ENCODE results near the gene DUSP12.
"Not testable (repeated sequence)": the region's sequence is repeated elsewhere in the genome, so short reads cannot be mapped to it uniquely, and the experiment has no call there.

Gene DUSP12

DNA sequence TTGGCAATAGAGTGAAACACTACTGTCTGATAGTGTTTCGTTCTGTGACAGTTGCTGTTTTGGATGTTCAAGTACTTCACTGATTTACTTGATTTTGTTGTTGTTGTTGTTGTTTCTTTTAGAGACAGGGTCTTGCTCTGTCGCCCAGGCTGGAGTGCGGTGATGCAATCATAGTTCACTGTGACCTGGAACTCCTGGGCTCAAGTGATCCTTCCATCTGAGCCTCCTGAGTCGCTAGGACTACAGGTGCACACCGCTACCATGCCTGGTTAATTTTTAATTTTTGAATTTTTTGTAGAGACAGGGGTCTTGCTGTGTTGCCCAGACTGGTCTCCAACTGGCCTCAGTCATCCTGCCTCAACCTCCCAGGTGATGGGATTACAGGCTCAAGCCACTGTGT, 18.9 kb downstream of the DUSP12 start:
- POLR2A ChIA-PET = no interaction called here
- DNase-seq (ENCODE audit: extremely low spot score) = no peak
- CTCF ChIA-PET = interaction anchor here (1.6 kb wide), 1 partner anchor 10 kb away, joined by 3 read pairs; no protein-coding TSS in a partner anchor
- TF ChIP-seq, protein P1, sequence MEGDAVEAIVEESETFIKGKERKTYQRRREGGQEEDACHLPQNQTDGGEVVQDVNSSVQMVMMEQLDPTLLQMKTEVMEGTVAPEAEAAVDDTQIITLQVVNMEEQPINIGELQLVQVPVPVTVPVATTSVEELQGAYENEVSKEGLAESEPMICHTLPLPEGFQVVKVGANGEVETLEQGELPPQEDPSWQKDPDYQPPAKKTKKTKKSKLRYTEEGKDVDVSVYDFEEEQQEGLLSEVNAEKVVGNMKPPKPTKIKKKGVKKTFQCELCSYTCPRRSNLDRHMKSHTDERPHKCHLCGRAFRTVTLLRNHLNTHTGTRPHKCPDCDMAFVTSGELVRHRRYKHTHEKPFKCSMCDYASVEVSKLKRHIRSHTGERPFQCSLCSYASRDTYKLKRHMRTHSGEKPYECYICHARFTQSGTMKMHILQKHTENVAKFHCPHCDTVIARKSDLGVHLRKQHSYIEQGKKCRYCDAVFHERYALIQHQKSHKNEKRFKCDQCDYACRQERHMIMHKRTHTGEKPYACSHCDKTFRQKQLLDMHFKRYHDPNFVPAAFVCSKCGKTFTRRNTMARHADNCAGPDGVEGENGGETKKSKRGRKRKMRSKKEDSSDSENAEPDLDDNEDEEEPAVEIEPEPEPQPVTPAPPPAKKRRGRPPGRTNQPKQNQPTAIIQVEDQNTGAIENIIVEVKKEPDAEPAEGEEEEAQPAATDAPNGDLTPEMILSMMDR (IDR thresholded peaks at IDR 0.05; ENCODE audit: control extremely low read depth, extremely low read depth, low read depth, missing control alignments) = no peak

DNA sequence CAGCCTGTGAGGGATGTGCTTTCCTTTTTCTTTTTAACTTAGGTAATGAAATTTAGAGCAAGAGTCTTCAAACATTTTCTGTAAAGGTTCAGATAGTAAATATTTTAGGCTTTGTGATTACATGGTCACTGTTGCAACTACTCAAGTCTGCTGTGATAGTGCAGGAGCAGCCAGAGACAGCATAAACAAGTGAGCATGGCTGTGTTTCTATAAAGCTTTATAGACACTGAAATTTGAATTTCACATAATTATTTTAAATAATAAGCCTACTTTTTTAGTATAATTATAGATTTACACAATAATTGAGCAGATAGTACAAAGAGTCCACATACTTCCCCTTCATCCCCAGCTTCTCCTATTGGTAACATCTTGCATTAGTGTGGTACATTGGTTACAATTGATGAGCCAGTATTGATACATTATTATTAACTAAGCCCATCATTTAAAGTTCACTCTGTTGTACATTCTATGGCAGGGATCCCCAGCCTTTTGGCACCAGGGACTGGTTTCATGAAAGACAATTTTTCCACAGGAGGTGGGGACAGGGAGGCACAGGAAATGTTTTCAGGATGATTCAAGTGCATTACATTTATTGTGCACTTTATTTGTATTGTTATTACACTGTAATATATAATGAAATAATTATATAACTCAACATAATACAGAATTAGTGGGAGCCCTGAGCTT, 19.5 kb downstream of the DUSP12 start:
- no peak for DNase-seq (ENCODE audit: extremely low spot score)
- TF ChIP-seq, protein P1 (IDR thresholded peaks at IDR 0.05; ENCODE audit: control extremely low read depth, extremely low read depth, low read depth, missing control alignments) = no peak
- ChIA-PET CTCF (interaction anchor here (1.2 to 1.6 kb wide), 5 partner anchors 9 to 282 kb away, joined by 3 to 4 read pairs (median 3); no protein-coding TSS in a partner anchor), POLR2A (no interaction called here)

DNA sequence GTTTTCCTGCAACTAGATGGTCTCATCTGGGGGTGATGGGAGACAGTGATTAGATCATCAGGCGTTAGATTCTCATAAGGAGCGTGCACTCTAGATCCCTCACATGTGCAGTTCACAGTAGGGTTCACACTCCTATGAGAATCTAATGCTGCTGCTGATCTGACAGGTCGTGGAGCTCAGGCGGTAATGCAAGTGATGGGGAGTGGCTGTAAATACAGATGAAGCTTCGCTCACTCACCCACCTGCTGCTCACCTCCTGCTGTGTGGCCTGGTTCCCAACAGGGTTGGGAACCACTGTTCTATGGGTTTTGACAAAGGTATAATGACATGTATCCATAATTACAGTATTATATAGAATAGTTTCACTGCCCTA, 20.1 kb downstream of the DUSP12 start:
- POLR2A ChIA-PET; DNase-seq (ENCODE audit: extremely low spot score): not testable (repeated sequence)
- CTCF ChIA-PET = interaction anchor here (1.2 to 1.6 kb wide), 5 partner anchors 9 to 282 kb away, joined by 3 to 4 read pairs (median 3); no protein-coding TSS in a partner anchor

DNA sequence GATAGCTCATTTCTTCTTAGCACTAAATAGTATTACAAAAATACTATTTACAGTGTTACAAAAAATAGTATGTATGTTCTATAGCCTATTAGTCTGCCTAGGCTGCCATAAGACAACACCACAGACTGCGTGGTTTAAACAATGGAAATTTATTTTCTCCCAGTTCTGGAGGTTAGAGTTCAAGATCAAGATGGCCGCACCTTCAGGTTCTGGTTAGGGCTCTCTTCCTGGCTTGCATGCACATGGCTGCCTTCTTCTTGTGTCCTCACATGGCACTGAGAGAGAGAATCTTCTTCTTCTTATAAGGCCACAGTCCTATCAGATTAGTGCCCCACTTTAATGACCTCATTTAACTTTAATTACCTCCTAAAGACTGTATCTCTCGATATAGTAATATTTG, 20.7 kb downstream of the DUSP12 start:
- POLR2A ChIA-PET = no interaction called here
- TF ChIP-seq, protein P1 (IDR thresholded peaks at IDR 0.05; ENCODE audit: control extremely low read depth, extremely low read depth, low read depth, missing control alignments) = no peak
- no peak for DNase-seq (ENCODE audit: extremely low spot score)
- CTCF ChIA-PET = interaction anchor here (1.2 to 1.6 kb wide), 5 partner anchors 8 to 283 kb away, joined by 3 to 4 read pairs (median 3); no protein-coding TSS in a partner anchor

DNA sequence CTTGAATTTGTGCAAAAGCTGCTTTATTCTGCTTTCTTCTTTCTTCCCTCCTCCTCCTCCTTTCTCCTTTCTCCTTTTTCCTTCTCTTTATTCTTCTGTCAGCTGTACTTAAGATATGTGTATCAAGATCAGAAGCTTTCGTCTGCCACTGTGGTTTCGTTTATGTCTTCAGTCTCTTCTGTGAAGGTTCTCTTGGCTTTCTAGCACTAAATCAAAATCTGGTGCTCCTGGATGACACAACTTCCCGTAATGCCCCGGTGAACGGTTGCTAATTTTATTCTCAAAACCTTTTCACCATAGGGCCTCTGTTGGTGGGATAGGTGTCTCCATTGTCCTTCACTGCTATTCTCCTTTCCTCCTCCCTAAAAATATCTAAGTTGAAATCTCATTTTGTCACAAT, 21.6 kb downstream of the DUSP12 start:
- CTCF ChIA-PET = interaction anchor here (1.0 to 2.5 kb wide), 7 partner anchors 8 to 284 kb away, joined by 3 to 17 read pairs (median 7); partner anchors contain the start of gene DUSP12
- DNase-seq (ENCODE audit: extremely low spot score) = no peak
- TF ChIP-seq, protein P1 (IDR thresholded peaks at IDR 0.05; ENCODE audit: control extremely low read depth, extremely low read depth, low read depth, missing control alignments) = no peak
- POLR2A ChIA-PET = interaction anchor here (1.2 kb wide), 1 partner anchor 9 kb away, joined by 3 read pairs; no protein-coding TSS in a partner anchor

DNA sequence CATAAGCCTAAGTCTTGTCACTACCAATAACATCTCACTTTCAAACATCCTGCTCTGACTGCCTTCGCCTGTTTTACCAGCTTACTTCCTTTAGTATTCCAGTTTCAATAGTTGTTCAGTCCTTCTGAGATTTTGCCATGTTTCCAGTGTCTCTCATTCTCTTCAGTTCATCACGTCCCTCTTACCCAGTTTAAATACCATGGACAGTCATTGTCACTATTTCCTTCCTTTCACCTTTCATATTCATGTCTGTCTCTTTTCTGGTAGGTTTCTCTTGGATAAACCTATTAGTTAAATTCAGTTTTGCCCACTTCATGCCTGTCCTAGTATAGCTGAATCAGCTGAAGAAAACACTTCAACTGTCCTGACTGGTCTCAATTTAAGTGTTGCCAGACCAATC, 22.4 kb downstream of the DUSP12 start:
- CTCF ChIA-PET = interaction anchor here (1.0 to 2.5 kb wide), 8 partner anchors 8 to 285 kb away, joined by 3 to 17 read pairs (median 6); partner anchors contain the start of gene DUSP12
- POLR2A ChIA-PET = interaction anchor here (0.8 to 1.2 kb wide), 2 partner anchors 10 to 16 kb away, joined by 3 to 6 read pairs; no protein-coding TSS in a partner anchor
- no peak for DNase-seq (ENCODE audit: extremely low spot score)
- TF ChIP-seq, protein P1 (IDR thresholded peaks at IDR 0.05; ENCODE audit: control extremely low read depth, extremely low read depth, low read depth, missing control alignments) = no peak

DNA sequence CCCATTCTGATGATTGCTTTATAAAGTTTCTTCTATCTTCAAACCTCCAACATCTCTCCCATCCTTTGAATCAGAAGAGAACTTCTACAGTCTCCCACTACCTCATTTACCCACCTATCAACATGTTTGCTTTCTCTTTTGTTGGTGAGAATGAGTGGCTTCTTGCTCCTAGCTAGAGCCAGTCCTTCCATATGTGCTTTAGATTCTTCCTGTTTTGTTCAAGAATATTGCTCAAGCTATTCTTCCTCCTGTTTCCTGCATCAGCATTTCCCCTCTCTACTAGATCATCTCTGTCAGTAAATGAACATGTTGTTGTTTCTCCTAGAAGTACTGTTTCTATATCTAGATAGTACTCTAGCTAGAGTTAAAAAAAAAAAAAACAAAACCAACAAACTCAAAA, 22.8 kb downstream of the DUSP12 start:
- ChIA-PET POLR2A (interaction anchor here (0.8 to 1.2 kb wide), 2 partner anchors 10 to 17 kb away, joined by 3 to 6 read pairs; no protein-coding TSS in a partner anchor), CTCF (interaction anchor here (1.0 to 2.5 kb wide), 7 partner anchors 8 to 285 kb away, joined by 3 to 17 read pairs (median 6); partner anchors contain the start of gene DUSP12)
- DNase-seq (ENCODE audit: extremely low spot score) = no peak
- TF ChIP-seq, protein P1 (IDR thresholded peaks at IDR 0.05; ENCODE audit: control extremely low read depth, extremely low read depth, low read depth, missing control alignments) = no peak

All from GM10248 (cell line).